B cell (primary cell): ENCODE data around the gene NR1H3. TPM values are rescaled to one million over a fixed set of nuclear protein-coding genes. Genes with fewer than 3 reads are reported as not detected.
"Not testable (repeated sequence)": the region's sequence is repeated elsewhere in the genome, so short reads cannot be mapped to it uniquely, and the experiment has no call there.

Experiments used
- ATAC-seq: fragments of 200-7000 bp; cut with Tn5 transposase; one replicate; pipeline ENCODE4 v1.10.0; 2021; ENCODE audit warnings: low read depth, mild to moderate bottlenecking, moderate number of reproducible peaks, moderate library complexity
- CTCF ChIA-PET: fragments of 350-600 bp; sonication (Branson Sonifier 250); formaldehyde crosslinking; loops from one replicate; lab custom pipeline; 2021; ENCODE audit warnings: antibody characterized with exemption, inconsistent platforms; lab: Charles Lee
- POLR2A ChIA-PET: fragments of 350-600 bp; sonication (Branson Sonifier 250); formaldehyde crosslinking; loops from one replicate; lab custom pipeline; 2021; ENCODE audit warnings: antibody characterized with exemption; lab: Charles Lee
- DNase-seq: peaks from one replicate; pipeline ENCODE4 v3.0.0; 2013
- H2AFZ ChIP-seq: 2 replicates; pipeline ENCODE4 v1.6.1; 2012; ENCODE audit warnings: mild to moderate bottlenecking, low read depth, low read length; ENCODE audit not compliant: insufficient read depth, poor library complexity, severe bottlenecking
- H3K27ac ChIP-seq, 2 donors: 1 replicate in 1 of 2; 2 replicates in 1 of 2; pipeline ENCODE4 v1.5.1; 2012 to 2013; ENCODE audit warnings: low read length in 2 of 2, mild to moderate bottlenecking in 2 of 2, moderate library complexity in 1 of 2
- H3K27me3 ChIP-seq, 4 experiments: fragments of 200-600 bp in 1 of 4; sonication (generic) in 1 of 4; replicated peaks in 1 of 4; 1 replicate in 2 of 4; 2 replicates in 2 of 4; pipeline versions ENCODE4 v1.6.1 to v1.7.0; 2013 to 2016; ENCODE audit warnings: low read length in 3 of 4, mild to moderate bottlenecking in 2 of 4, mixed read lengths in 1 of 4, moderate library complexity in 1 of 4; ENCODE audit not compliant: insufficient read depth in 4 of 4, control insufficient read depth in 3 of 4; ENCODE audit errors: control extremely low read depth in 1 of 4
- H3K36me3 ChIP-seq, 2 experiments: replicated peaks in 1 of 2; 1 replicate in 1 of 2; 2 replicates in 1 of 2; pipeline versions ENCODE4 v1.6.1 to v1.7.1; 2013; ENCODE audit warnings: low read length in 1 of 2; ENCODE audit not compliant: insufficient read depth in 2 of 2, control insufficient read depth in 1 of 2; ENCODE audit errors: control extremely low read depth in 1 of 2, extremely low read depth in 1 of 2
- H3K4me1 ChIP-seq, 2 donors: fragments of 200-600 bp in 1 of 2; sonication (generic) in 1 of 2; 1 replicate in 1 of 2; 2 replicates in 1 of 2; pipeline versions ENCODE4 v1.5.1 to v1.6.1; 2013 to 2017; ENCODE audit warnings: low read length in 2 of 2; ENCODE audit not compliant: control insufficient read depth in 2 of 2, insufficient read depth in 2 of 2
- H3K4me2 ChIP-seq: replicated peaks from 2 replicates; pipeline ENCODE3; 2012; ENCODE audit warnings: mild to moderate bottlenecking, low read depth, low read length; ENCODE audit not compliant: poor library complexity, severe bottlenecking
- H3K4me3 ChIP-seq, 5 experiments: fragments of 200-600 bp in 1 of 5; sonication (generic) in 1 of 5; 1 replicate in 3 of 5; 2 replicates in 2 of 5; pipeline versions ENCODE4 v1.5.1 to v1.7.0; 2011 to 2016; ENCODE audit warnings: low read length in 4 of 5, mild to moderate bottlenecking in 4 of 5, low read depth in 2 of 5, control low read depth in 1 of 5, moderate library complexity in 1 of 5; ENCODE audit not compliant: insufficient read depth in 1 of 5; ENCODE audit errors: control extremely low read depth in 1 of 5, extremely low read depth in 1 of 5
- H3K79me2 ChIP-seq: fragments of 200-600 bp; sonication (generic); one replicate; pipeline ENCODE4 v1.6.0; 2016; ENCODE audit warnings: low read length; ENCODE audit not compliant: control insufficient read depth, insufficient read depth
- H3K9ac ChIP-seq: fragments of 200-600 bp; sonication (generic); 2 replicates; pipeline ENCODE4 v1.6.1; 2017; ENCODE audit warnings: mild to moderate bottlenecking, low read length, moderate library complexity
- H3K9me3 ChIP-seq, 3 donors: one replicate each; pipeline versions ENCODE4 v1.6.1 to v1.7.1; 2013; ENCODE audit warnings: low read length in 2 of 3; ENCODE audit not compliant: control insufficient read depth in 2 of 3, insufficient read depth in 1 of 3; ENCODE audit errors: control extremely low read depth in 1 of 3
- H4K20me1 ChIP-seq: 2 replicates; pipeline ENCODE4 v1.6.0; 2012; ENCODE audit warnings: mild to moderate bottlenecking, low read length; ENCODE audit not compliant: insufficient read depth, control insufficient read depth, poor library complexity, severe bottlenecking
- H3K27ac Mint-ChIP-seq: one replicate; pipeline ENCODE4 v1.8.0; 2021; ENCODE audit warnings: mixed read lengths
- H3K27me3 Mint-ChIP-seq: one replicate; pipeline ENCODE4 v1.8.0; 2021; ENCODE audit warnings: mixed read lengths
- H3K4me1 Mint-ChIP-seq: one replicate; pipeline ENCODE4 v1.8.0; 2021; ENCODE audit warnings: mixed read lengths
- H3K4me3 Mint-ChIP-seq: one replicate; pipeline ENCODE4 v1.8.0; 2021; ENCODE audit warnings: mixed read lengths
- H3K9me3 Mint-ChIP-seq: one replicate; pipeline ENCODE4 v1.8.0; 2022; ENCODE audit warnings: mixed read lengths; ENCODE audit not compliant: insufficient read depth
- CTCF ChIP-seq: fragments of 200-600 bp; IDR thresholded peaks from one replicate; pipeline ENCODE4 v1.8.0; 2022; ENCODE audit warnings: antibody characterized with exemption, mild to moderate bottlenecking
- EZH2 ChIP-seq: IDR thresholded peaks from 2 replicates; pipeline ENCODE4 v1.6.1; 2012; ENCODE audit warnings: borderline replicate concordance, low read depth, mild to moderate bottlenecking, moderate library complexity, low read length; ENCODE audit not compliant: insufficient read depth, poor library complexity, severe bottlenecking
- WGBS: methylation state at CpG from one replicate; pipeline ENCODE4 v1.1.5; 2013; ENCODE audit warnings: missing lambda C conversion rate; ENCODE audit not compliant: insufficient coverage; 5-methylcytosine and 5-hydroxymethylcytosine counted together
- intact Hi-C: fragments of 100-400 bp; cut with micrococcal nuclease; formaldehyde crosslinking; loops from one replicate; pipeline ENCODE4 v1.10.0; 2022
- polyA plus RNA-seq: library from polyadenylated mRNA; depleted of rRNA; stranded (reverse); fragments of >200 nt; gene quantifications from 2 replicates; pipeline ENCODE4 v1.2.3, GENCODE V29; 2012
- total RNA-seq, 2 donors: library from RNA; stranded (reverse); fragments of 120-200 nt in 1 of 2; gene quantifications; 1 replicate in 1 of 2; 2 replicates in 1 of 2; pipeline versions ENCODE4 v1.2.3 to v1.2.4, GENCODE V29; 2013 to 2022

NR1H3 gene
- total and polyA plus RNA-seq, 2 donors (not counting 1 experiment from before 2014, with no cell fraction given): 8.4 to 9.6 TPM

GRCh38 chr11:47308050-47308823, 50.4 kb downstream of the NR1H3 start:
- peaks cover 5 to 89% of the 10 kb centered on the region in 2 experiments for H3K36me3 ChIP-seq
- peaks cover 17% of the 10 kb centered on the region for H4K20me1 ChIP-seq
- no peak overlapping the region for H2AFZ ChIP-seq
- no peak overlapping the region for H3K9ac ChIP-seq
- intact Hi-C loops: no loop called here
- H3K79me2 ChIP-seq: peaks cover 37% of the 10 kb centered on the region
- WGBS: 100% methylated on average over 3 of the region's 6 CpGs
- H3K27me3 Mint-ChIP-seq: no peaks in the 10 kb centered on the region
- ATAC-seq (no peak), DNase-seq (no peak)
- peaks cover 0 to 9% (median 0%) of the 10 kb centered on the region in 3 donors for H3K9me3 ChIP-seq
- no peak overlapping the region for H3K4me3 Mint-ChIP-seq
- TF ChIP-seq EZH2: no peak
- no peak for TF ChIP-seq CTCF
- no peaks in the 10 kb centered on the region for H3K4me1 ChIP-seq
- POLR2A ChIA-PET: no interaction called here
- H3K4me2 ChIP-seq: no peak overlapping the region
- H3K27ac Mint-ChIP-seq: no peak overlapping the region
- no peaks in the 10 kb centered on the region for H3K4me1 Mint-ChIP-seq
- no peaks in the 10 kb centered on the region for H3K27me3 ChIP-seq
- no peak overlapping the region for H3K27ac ChIP-seq
- H3K4me3 ChIP-seq: no peak overlapping the region
- CTCF ChIA-PET: no interaction called here
- H3K9me3 Mint-ChIP-seq: no peaks in the 10 kb centered on the region

- H3K27ac Mint-ChIP-seq: peak overlapping the region; percentile 2
- Histone ChIP-seq H3K79me2 (peaks cover 5% of the 10 kb centered on the region), H2AFZ (no peak overlapping the region), H3K4me1 (peaks cover 5 to 14% of the 10 kb centered on the region in 2 donors), H3K4me3 (no peak overlapping the region), H3K4me2 (no peak overlapping the region), H3K36me3 (peaks cover 2 to 71% of the 10 kb centered on the region in 2 experiments), H3K9me3 (no peaks in the 10 kb centered on the region), H4K20me1 (no peaks in the 10 kb centered on the region), H3K27ac (no peak overlapping the region), H3K27me3 (no peaks in the 10 kb centered on the region), H3K9ac (no peak overlapping the region)
- TF ChIP-seq CTCF (no peak), EZH2 (no peak)
- H3K4me1 Mint-ChIP-seq: peaks cover 12% of the 10 kb centered on the region
- POLR2A ChIA-PET: interaction anchor here (0.7 kb wide), 1 partner anchor 222 kb away, joined by 3 read pairs; no protein-coding TSS in a partner anchor
- WGBS: 100% methylated on average over 1 of the region's 5 CpGs
- no peaks in the 10 kb centered on the region for H3K9me3 Mint-ChIP-seq
- ATAC-seq: no peak
- no peak overlapping the region for H3K4me3 Mint-ChIP-seq
- CTCF ChIA-PET: no interaction called here
- intact Hi-C loops: no loop called here
- no peaks in the 10 kb centered on the region for H3K27me3 Mint-ChIP-seq
- no peak for DNase-seq
These were observed 57.2 kb downstream of the NR1H3 start for GRCh38 chr11:47314992-47315391.

- H3K4me2 ChIP-seq, H3K4me3 Mint-ChIP-seq, DNase-seq, H3K9me3 ChIP-seq, POLR2A ChIA-PET, H4K20me1 ChIP-seq, H3K27ac Mint-ChIP-seq, H3K9me3 Mint-ChIP-seq, H3K9ac ChIP-seq, H3K27me3 ChIP-seq, H3K27me3 Mint-ChIP-seq, H2AFZ ChIP-seq, H3K79me2 ChIP-seq, ATAC-seq, H3K27ac ChIP-seq, intact Hi-C loops, H3K4me3 ChIP-seq: not testable (repeated sequence)
- peaks cover 12% of the 10 kb centered on the region for H3K4me1 Mint-ChIP-seq
- CTCF ChIA-PET: interaction anchor here (0.8 kb wide), 1 partner anchor 10 kb away, joined by 3 read pairs; no protein-coding TSS in a partner anchor
- WGBS: 100% methylated on average over 8 of the region's 8 CpGs
- Histone ChIP-seq H3K36me3 (peaks cover 0 to 62% of the 10 kb centered on the region in 2 experiments), H3K4me1 (peaks cover 5 to 14% of the 10 kb centered on the region in 2 donors)
These were observed 58.7 kb downstream of the NR1H3 start for GRCh38 chr11:47316501-47316900.
